HEK293 (cell line): ENCODE data around the gene WDR36.

Experiments used
- CTCF ChIA-PET: fragments of 350-600 bp; formaldehyde crosslinking; extraction: SDS; loops from one replicate; lab custom pipeline; 2021; ENCODE audit warnings: antibody characterized with exemption; lab: Yijun Ruan, JAX
- POLR2A ChIA-PET: fragments of 300-600 bp; formaldehyde crosslinking; extraction: SDS; loops from one replicate; lab custom pipeline; 2020; ENCODE audit warnings: antibody characterized with exemption, inconsistent platforms; lab: Yijun Ruan, JAX
- H3K27ac ChIP-seq: fragments of 200-500 bp; sonication (Bioruptor generic); 2 replicates; pipeline ENCODE4 v1.5.1; 2014; ENCODE audit warnings: low read depth, low read length, control low read depth, inconsistent platforms; ENCODE audit errors: extremely low read depth
- H3K36me3 ChIP-seq, 2 experiments: fragments of 200-500 bp in 1 of 2; sonication (Bioruptor generic) in 1 of 2; 1 replicate in 1 of 2; 2 replicates in 1 of 2; pipeline ENCODE4 v1.5.1; 2014 to 2017; ENCODE audit warnings: inconsistent platforms in 2 of 2, low read length in 2 of 2; ENCODE audit not compliant: control insufficient read depth in 2 of 2, insufficient read depth in 1 of 2
- H3K4me1 ChIP-seq: fragments of 200-500 bp; sonication (Bioruptor generic); 2 replicates; pipeline ENCODE4 v1.5.1; 2014; ENCODE audit warnings: mild to moderate bottlenecking, low read length, inconsistent platforms; ENCODE audit not compliant: control insufficient read depth, insufficient read depth
- H3K4me3 ChIP-seq: 2 replicates; pipeline ENCODE4 v1.5.1; 2011; ENCODE audit warnings: low read depth, mild to moderate bottlenecking, control low read depth, low read length, moderate library complexity
- H3K9me3 ChIP-seq: fragments of 200-500 bp; sonication (Bioruptor generic); 2 replicates; pipeline ENCODE4 v1.5.1; 2014; ENCODE audit warnings: low read depth, low read length, inconsistent platforms; ENCODE audit not compliant: control insufficient read depth, insufficient read depth
- GLIS1 ChIP-seq: fragments of 450-650 bp; formaldehyde crosslinking; IDR thresholded peaks from 2 replicates; pipeline ENCODE4 v1.5.1; 2016; ENCODE audit warnings: missing biosample characterization, missing genetic modification characterization
- KLF7 ChIP-seq: fragments of 450-650 bp; formaldehyde crosslinking; IDR thresholded peaks from 2 replicates; pipeline ENCODE4 v1.5.1; 2016; ENCODE audit warnings: missing biosample characterization, missing genetic modification characterization, borderline replicate concordance
- KLF8 ChIP-seq: fragments of 450-650 bp; formaldehyde crosslinking; IDR thresholded peaks from 2 replicates; pipeline ENCODE4 v1.5.1; 2016; ENCODE audit warnings: missing biosample characterization, missing genetic modification characterization
- PRDM1 ChIP-seq: fragments of 450-650 bp; formaldehyde crosslinking; IDR thresholded peaks from 2 replicates; pipeline ENCODE4; 2016; ENCODE audit warnings: missing biosample characterization, missing genetic modification characterization
- YY1 ChIP-seq: fragments of 450-650 bp; formaldehyde crosslinking; IDR thresholded peaks from 2 replicates; pipeline ENCODE4 v1.5.1; 2018; ENCODE audit warnings: missing biosample characterization, missing genetic modification characterization
- ZBTB17 ChIP-seq: fragments of 450-650 bp; formaldehyde crosslinking; IDR thresholded peaks from 2 replicates; pipeline ENCODE4 v1.5.1; 2016; ENCODE audit warnings: missing biosample characterization, missing genetic modification characterization
- ZEB2 ChIP-seq: fragments of 450-650 bp; formaldehyde crosslinking; IDR thresholded peaks from 2 replicates; pipeline ENCODE4 v1.5.1; 2016; ENCODE audit warnings: missing biosample characterization, missing genetic modification characterization
- ZNF10 ChIP-seq: fragments of 450-650 bp; formaldehyde crosslinking; IDR thresholded peaks from 2 replicates; pipeline ENCODE4 v1.5.1; 2017; ENCODE audit warnings: missing biosample characterization, missing genetic modification characterization
- ZNF16 ChIP-seq: fragments of 450-650 bp; formaldehyde crosslinking; IDR thresholded peaks from 2 replicates; pipeline ENCODE4 v1.5.1; 2016; ENCODE audit warnings: low read depth, missing biosample characterization, missing genetic modification characterization
- ZNF239 ChIP-seq: fragments of 450-650 bp; formaldehyde crosslinking; IDR thresholded peaks from 2 replicates; pipeline ENCODE4 v1.5.1; 2016; ENCODE audit warnings: missing biosample characterization, missing genetic modification characterization
- ZNF266 ChIP-seq: fragments of 450-650 bp; formaldehyde crosslinking; IDR thresholded peaks from 2 replicates; pipeline ENCODE4 v1.5.1; 2016; ENCODE audit warnings: missing biosample characterization, missing genetic modification characterization, low read depth
- ZNF660 ChIP-seq: fragments of 450-650 bp; IDR thresholded peaks from 2 replicates; pipeline ENCODE4 v1.5.1; 2018; ENCODE audit warnings: missing biosample characterization, mild to moderate bottlenecking, missing genetic modification characterization
- ZSCAN30 ChIP-seq: fragments of 450-650 bp; IDR thresholded peaks from 2 replicates; pipeline ENCODE4 v1.5.1; 2018; ENCODE audit warnings: missing biosample characterization, mild to moderate bottlenecking, missing genetic modification characterization, moderate library complexity
- TF ChIP-seq, protein P1 (sequence below): fragments of 450-650 bp; formaldehyde crosslinking; IDR thresholded peaks from 2 replicates; pipeline ENCODE4 v1.5.1; 2017; ENCODE audit warnings: missing biosample characterization, missing genetic modification characterization
- TF ChIP-seq, protein P2 (sequence below): fragments of 450-650 bp; formaldehyde crosslinking; IDR thresholded peaks from 2 replicates; pipeline ENCODE4 v1.5.1; 2016; ENCODE audit warnings: missing biosample characterization, missing genetic modification characterization
- TF ChIP-seq, protein P3 (sequence below): fragments of 450-650 bp; formaldehyde crosslinking; IDR thresholded peaks from 2 replicates; pipeline ENCODE4 v1.5.1; 2016; ENCODE audit warnings: missing biosample characterization, missing genetic modification characterization
- TF ChIP-seq, protein P4 (sequence below): fragments of 450-650 bp; formaldehyde crosslinking; IDR thresholded peaks from 2 replicates; pipeline ENCODE4 v1.5.1; 2016; ENCODE audit warnings: missing biosample characterization, missing genetic modification characterization
- TF ChIP-seq, protein P5 (sequence below): fragments of 450-650 bp; formaldehyde crosslinking; IDR thresholded peaks from 2 replicates; pipeline ENCODE4 v1.5.1; 2017; ENCODE audit warnings: missing biosample characterization, mild to moderate bottlenecking, missing genetic modification characterization, moderate library complexity
- TF ChIP-seq, protein P6 (sequence below): fragments of 450-650 bp; formaldehyde crosslinking; IDR thresholded peaks from 2 replicates; pipeline ENCODE4 v1.5.1; 2016; ENCODE audit warnings: missing biosample characterization, missing genetic modification characterization, low read depth
- TF ChIP-seq, protein P7 (sequence below): fragments of 450-650 bp; formaldehyde crosslinking; IDR thresholded peaks from 2 replicates; pipeline ENCODE4 v1.5.1; 2016; ENCODE audit warnings: missing biosample characterization, missing genetic modification characterization

The WDR36 gene

DNA sequence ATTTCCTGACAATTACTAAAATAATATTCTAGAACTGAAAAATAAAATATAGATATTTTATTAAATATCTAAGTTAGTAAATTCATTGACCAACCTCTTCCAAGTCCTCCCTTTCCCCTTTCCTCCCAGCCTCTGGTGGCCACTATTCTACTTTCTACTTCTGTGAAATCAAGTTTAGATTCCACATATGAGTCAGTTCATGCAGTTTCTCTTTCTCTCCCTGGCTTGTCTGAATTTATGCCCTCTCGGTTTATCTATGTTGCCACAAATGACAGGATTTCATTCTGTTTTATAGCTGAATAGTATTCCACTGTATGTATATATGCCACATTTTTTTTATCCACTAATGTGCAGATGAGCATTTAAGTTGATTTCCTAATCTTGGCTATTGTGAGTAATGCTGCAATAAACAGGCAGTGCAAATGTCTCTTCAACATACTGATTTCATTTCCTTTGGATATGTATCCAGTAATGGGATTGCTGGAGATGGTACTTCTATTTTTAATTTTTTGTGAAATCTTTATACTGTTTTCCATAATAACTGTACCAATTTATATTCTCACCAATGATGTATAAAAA, 52.3 kb downstream of the WDR36 start:
- Histone ChIP-seq H3K4me3 (no peak overlapping the region), H3K9me3 (no peaks in the 10 kb centered on the region), H3K4me1 (no peaks in the 10 kb centered on the region), H3K27ac (no peak overlapping the region), H3K36me3 (no peaks in the 10 kb centered on the region)
- TF ChIP-seq ZBTB17 (tag by site-specific recombination) (no peak), ZNF16 (tag by site-specific recombination) (no peak), KLF8 (tag by site-specific recombination) (no peak)
- TF ChIP-seq, protein P1, sequence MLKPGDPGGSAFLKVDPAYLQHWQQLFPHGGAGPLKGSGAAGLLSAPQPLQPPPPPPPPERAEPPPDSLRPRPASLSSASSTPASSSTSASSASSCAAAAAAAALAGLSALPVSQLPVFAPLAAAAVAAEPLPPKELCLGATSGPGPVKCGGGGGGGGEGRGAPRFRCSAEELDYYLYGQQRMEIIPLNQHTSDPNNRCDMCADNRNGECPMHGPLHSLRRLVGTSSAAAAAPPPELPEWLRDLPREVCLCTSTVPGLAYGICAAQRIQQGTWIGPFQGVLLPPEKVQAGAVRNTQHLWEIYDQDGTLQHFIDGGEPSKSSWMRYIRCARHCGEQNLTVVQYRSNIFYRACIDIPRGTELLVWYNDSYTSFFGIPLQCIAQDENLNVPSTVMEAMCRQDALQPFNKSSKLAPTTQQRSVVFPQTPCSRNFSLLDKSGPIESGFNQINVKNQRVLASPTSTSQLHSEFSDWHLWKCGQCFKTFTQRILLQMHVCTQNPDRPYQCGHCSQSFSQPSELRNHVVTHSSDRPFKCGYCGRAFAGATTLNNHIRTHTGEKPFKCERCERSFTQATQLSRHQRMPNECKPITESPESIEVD = no peak
- TF ChIP-seq, protein P2, sequence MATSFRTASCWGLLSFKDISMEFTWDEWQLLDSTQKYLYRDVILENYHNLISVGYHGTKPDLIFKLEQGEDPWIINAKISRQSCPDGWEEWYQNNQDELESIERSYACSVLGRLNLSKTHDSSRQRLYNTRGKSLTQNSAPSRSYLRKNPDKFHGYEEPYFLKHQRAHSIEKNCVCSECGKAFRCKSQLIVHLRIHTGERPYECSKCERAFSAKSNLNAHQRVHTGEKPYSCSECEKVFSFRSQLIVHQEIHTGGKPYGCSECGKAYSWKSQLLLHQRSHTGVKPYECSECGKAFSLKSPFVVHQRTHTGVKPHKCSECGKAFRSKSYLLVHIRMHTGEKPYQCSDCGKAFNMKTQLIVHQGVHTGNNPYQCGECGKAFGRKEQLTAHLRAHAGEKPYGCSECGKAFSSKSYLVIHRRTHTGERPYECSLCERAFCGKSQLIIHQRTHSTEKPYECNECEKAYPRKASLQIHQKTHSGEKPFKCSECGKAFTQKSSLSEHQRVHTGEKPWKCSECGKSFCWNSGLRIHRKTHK (tag by site-specific recombination) = no peak
- ChIA-PET POLR2A (no interaction called here), CTCF (no interaction called here)

DNA sequence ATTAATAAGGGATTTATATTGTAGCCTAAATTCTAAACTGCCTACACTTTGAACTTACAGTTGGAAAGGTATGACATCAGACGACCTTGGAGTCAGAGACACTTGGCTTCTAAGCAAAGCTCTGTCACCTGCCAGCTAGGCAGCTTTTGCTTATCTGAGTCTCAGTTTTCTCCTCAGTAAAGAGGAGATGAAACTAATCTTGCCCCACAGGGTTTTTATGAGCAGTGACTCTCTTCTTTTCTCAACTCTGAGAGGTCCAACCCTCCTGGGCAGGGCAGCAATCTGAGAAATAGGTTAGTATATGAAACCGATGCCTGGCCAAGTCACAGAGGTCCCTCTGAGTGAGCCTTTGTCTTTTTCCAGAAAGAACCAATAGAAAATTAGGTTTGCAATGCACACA, 53.9 kb downstream of the WDR36 start:
- H3K4me3 ChIP-seq = no peak overlapping the region
- no peaks in the 10 kb centered on the region for H3K9me3 ChIP-seq
- H3K36me3 ChIP-seq = no peaks in the 10 kb centered on the region
- ChIA-PET POLR2A (no interaction called here), CTCF (no interaction called here)
- H3K4me1 ChIP-seq = no peaks in the 10 kb centered on the region
- H3K27ac ChIP-seq = no peak overlapping the region
- TF ChIP-seq GLIS1 (tag by site-specific recombination) = peak; percentile 62
- TF ChIP-seq, protein P3, sequence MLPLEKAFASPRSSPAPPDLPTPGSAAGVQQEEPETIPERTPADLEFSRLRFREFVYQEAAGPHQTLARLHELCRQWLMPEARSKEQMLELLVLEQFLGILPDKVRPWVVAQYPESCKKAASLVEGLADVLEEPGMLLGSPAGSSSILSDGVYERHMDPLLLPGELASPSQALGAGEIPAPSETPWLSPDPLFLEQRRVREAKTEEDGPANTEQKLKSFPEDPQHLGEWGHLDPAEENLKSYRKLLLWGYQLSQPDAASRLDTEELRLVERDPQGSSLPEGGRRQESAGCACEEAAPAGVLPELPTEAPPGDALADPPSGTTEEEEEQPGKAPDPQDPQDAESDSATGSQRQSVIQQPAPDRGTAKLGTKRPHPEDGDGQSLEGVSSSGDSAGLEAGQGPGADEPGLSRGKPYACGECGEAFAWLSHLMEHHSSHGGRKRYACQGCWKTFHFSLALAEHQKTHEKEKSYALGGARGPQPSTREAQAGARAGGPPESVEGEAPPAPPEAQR (tag by site-specific recombination) = no peak

DNA sequence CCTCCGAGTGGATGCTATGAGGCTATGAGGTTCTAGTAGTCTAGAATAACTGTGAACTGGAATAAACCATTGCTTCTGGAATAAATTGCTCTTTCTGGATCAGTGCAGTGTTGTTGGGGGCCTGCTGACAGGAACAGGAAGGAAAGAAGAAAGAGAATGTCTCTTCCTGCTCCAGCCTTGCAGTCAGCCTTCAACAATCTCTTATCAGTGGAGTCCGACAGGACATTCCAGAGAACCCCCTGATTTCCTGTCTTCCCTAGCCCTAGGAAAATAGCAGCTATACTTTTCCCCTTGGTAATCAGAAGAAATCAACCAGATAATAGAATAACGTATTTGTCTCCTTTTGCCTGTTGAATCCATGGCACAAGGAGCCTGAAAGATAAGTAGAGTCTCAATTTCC, 55.4 kb downstream of the WDR36 start:
- Histone ChIP-seq H3K36me3 (no peaks in the 10 kb centered on the region), H3K4me3 (no peak overlapping the region), H3K9me3 (no peaks in the 10 kb centered on the region), H3K4me1 (no peaks in the 10 kb centered on the region), H3K27ac (no peak overlapping the region)
- TF ChIP-seq KLF7 (tag by site-specific recombination) = no peak
- TF ChIP-seq ZNF239 (tag by site-specific recombination) = no peak
- TF ChIP-seq, protein P4, sequence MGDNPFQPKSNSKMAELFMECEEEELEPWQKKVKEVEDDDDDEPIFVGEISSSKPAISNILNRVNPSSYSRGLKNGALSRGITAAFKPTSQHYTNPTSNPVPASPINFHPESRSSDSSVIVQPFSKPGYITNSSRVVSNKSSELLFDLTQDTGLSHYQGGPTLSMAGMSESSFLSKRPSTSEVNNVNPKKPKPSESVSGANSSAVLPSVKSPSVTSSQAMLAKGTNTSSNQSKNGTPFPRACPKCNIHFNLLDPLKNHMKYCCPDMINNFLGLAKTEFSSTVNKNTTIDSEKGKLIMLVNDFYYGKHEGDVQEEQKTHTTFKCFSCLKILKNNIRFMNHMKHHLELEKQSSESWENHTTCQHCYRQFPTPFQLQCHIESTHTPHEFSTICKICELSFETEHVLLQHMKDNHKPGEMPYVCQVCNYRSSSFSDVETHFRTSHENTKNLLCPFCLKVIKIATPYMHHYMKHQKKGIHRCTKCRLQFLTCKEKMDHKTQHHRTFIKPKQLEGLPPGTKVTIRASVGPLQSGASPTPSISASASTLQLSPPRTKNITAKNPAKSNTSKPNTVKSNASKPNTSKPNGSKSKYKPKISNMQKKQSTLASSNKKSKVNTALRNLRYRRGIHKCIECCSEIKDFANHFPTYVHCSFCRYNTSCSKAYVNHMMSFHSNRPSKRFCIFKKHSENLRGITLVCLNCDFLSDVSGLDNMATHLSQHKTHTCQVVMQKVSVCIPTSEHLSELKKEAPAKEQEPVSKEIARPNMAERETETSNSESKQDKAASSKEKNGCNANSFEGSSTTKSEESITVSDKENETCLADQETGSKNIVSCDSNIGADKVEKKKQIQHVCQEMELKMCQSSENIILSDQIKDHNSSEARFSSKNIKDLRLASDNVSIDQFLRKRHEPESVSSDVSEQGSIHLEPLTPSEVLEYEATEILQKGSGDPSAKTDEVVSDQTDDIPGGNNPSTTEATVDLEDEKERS (tag by site-specific recombination) = no peak
- TF ChIP-seq ZSCAN30 (tag by site-specific recombination) = no peak
- TF ChIP-seq, protein P5, sequence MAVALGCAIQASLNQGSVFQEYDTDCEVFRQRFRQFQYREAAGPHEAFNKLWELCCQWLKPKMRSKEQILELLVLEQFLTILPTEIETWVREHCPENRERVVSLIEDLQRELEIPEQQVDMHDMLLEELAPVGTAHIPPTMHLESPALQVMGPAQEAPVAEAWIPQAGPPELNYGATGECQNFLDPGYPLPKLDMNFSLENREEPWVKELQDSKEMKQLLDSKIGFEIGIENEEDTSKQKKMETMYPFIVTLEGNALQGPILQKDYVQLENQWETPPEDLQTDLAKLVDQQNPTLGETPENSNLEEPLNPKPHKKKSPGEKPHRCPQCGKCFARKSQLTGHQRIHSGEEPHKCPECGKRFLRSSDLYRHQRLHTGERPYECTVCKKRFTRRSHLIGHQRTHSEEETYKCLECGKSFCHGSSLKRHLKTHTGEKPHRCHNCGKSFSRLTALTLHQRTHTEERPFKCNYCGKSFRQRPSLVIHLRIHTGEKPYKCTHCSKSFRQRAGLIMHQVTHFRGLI (tag by site-specific recombination) = no peak
- TF ChIP-seq, protein P6, sequence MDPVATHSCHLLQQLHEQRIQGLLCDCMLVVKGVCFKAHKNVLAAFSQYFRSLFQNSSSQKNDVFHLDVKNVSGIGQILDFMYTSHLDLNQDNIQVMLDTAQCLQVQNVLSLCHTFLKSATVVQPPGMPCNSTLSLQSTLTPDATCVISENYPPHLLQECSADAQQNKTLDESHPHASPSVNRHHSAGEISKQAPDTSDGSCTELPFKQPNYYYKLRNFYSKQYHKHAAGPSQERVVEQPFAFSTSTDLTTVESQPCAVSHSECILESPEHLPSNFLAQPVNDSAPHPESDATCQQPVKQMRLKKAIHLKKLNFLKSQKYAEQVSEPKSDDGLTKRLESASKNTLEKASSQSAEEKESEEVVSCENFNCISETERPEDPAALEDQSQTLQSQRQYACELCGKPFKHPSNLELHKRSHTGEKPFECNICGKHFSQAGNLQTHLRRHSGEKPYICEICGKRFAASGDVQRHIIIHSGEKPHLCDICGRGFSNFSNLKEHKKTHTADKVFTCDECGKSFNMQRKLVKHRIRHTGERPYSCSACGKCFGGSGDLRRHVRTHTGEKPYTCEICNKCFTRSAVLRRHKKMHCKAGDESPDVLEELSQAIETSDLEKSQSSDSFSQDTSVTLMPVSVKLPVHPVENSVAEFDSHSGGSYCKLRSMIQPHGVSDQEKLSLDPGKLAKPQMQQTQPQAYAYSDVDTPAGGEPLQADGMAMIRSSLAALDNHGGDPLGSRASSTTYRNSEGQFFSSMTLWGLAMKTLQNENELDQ (tag by site-specific recombination) = no peak
- TF ChIP-seq ZNF266 = no peak
- TF ChIP-seq PRDM1 = no peak
- TF ChIP-seq YY1 (tag by site-specific recombination) = no peak
- no peak for TF ChIP-seq ZNF10 (tag by site-specific recombination)
- TF ChIP-seq, protein P7, sequence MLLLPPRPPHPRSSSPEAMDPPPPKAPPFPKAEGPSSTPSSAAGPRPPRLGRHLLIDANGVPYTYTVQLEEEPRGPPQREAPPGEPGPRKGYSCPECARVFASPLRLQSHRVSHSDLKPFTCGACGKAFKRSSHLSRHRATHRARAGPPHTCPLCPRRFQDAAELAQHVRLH (tag by site-specific recombination) = no peak
- TF ChIP-seq ZEB2 = no peak
- no peak for TF ChIP-seq ZNF660
- ChIA-PET CTCF (no interaction called here), POLR2A (no interaction called here)
